Smooth muscle cell (in vitro differentiated cells): ENCODE results near the gene MACROD2. TPM values are rescaled to one million over a fixed set of nuclear protein-coding genes. Genes with fewer than 3 reads are reported as not detected.

Source experiments
- DNase-seq: peaks from one replicate; lab custom pipeline; 2025; ENCODE audit not compliant: unreplicated experiment; lab: John Stamatoyannopoulos, UW
- H2AFZ ChIP-seq: fragments of 200-600 bp; sonication (generic); 2 replicates; pipeline ENCODE4 v1.6.0; 2016; ENCODE audit warnings: antibody characterized with exemption, low read depth, mild to moderate bottlenecking
- H3F3A ChIP-seq: fragments of 200-600 bp; sonication (generic); 2 replicates; pipeline ENCODE4 v1.6.0; 2017; ENCODE audit warnings: antibody characterized with exemption, low read depth
- H3K27ac ChIP-seq: fragments of 200-600 bp; sonication (generic); 2 replicates; pipeline ENCODE4 v1.5.1; 2016; ENCODE audit warnings: low read depth, mild to moderate bottlenecking
- H3K27me3 ChIP-seq: fragments of 200-600 bp; sonication (generic); 2 replicates; pipeline ENCODE4 v1.6.1; 2016; ENCODE audit warnings: low read depth, mild to moderate bottlenecking
- H3K36me3 ChIP-seq: fragments of 200-600 bp; sonication (generic); 2 replicates; pipeline ENCODE4 v1.5.1; 2016; ENCODE audit warnings: low read depth
- H3K4me1 ChIP-seq: fragments of 200-600 bp; sonication (generic); 2 replicates; pipeline ENCODE4 v1.5.1; 2016; ENCODE audit warnings: low read depth
- H3K4me2 ChIP-seq: fragments of 200-600 bp; sonication (generic); 2 replicates; pipeline ENCODE4 v1.6.0; 2016; ENCODE audit warnings: mild to moderate bottlenecking
- H3K4me3 ChIP-seq: fragments of 200-600 bp; sonication (generic); 2 replicates; pipeline ENCODE4 v1.5.1; 2016; ENCODE audit warnings: mild to moderate bottlenecking
- H3K79me2 ChIP-seq: fragments of 200-600 bp; sonication (generic); 2 replicates; pipeline ENCODE4 v1.6.0; 2016; ENCODE audit warnings: low read depth, mild to moderate bottlenecking
- H3K9ac ChIP-seq: fragments of 200-600 bp; sonication (generic); 2 replicates; pipeline ENCODE4 v1.6.0; 2016; ENCODE audit warnings: low read depth
- H3K9me3 ChIP-seq: fragments of 200-600 bp; sonication (generic); replicated peaks from 2 replicates; pipeline ENCODE4 v1.5.1; 2016; ENCODE audit warnings: low read depth
- H4K20me1 ChIP-seq: fragments of 200-600 bp; sonication (generic); 2 replicates; pipeline ENCODE4 v1.6.0; 2016; ENCODE audit warnings: low read depth
- WGBS: methylation state at CpG from one replicate; pipeline ENCODE4 v1.1.7; 2016; ENCODE audit warnings: low lambda C conversion rate; 5-methylcytosine and 5-hydroxymethylcytosine counted together
- polyA plus RNA-seq: library from polyadenylated mRNA; unstranded; fragments of >200 nt; fragmentation: Nextera tagmentation; extraction: Ambion mirVana; gene quantifications from 2 replicates; pipeline ENCODE4 v1.2.1, GENCODE V29; 2016
- total RNA-seq: library from RNA; depleted of rRNA; stranded (reverse); fragments of >200 nt; gene quantifications from 2 replicates; pipeline ENCODE4 v1.2.3, GENCODE V29; 2014
- TF ChIP-seq, protein P1 (sequence below): fragments of 200-600 bp; sonication (generic); IDR thresholded peaks from 2 replicates; pipeline ENCODE4 v1.5.1; 2017; ENCODE audit warnings: borderline replicate concordance, mild to moderate bottlenecking, antibody characterized with exemption; ENCODE audit not compliant: insufficient read depth, poor library complexity, severe bottlenecking

The MACROD2 gene
- total and polyA plus RNA-seq, 2 experiments from 2014 or later: 0.04 to 0.32 TPM

DNA sequence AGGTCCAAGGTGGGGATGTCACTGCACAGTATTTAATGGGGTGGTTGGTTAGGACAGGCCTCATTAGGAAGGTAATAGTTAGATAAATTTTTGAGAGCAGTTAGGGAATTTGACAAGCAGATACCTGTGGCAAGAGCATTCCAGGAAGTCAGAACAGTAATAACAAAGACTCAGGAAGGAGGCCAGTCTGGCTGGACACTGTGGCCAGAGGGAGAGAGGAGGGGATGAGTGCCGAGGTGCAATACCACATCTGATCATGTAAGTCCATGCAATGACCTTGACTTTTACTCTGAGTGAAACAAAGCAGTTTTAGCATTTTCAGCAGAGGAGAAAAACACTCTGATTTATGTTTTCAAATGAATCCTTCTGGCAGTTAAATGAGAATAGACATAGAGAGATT is 1332.8 kb downstream of the MACROD2 start:
- no peak overlapping the region for H3K4me2 ChIP-seq
- H3K79me2 ChIP-seq: no peaks in the 10 kb centered on the region
- no peaks in the 10 kb centered on the region for H3F3A ChIP-seq
- no peaks in the 10 kb centered on the region for H3K9me3 ChIP-seq
- no peak overlapping the region for H3K27ac ChIP-seq
- H2AFZ ChIP-seq: no peak overlapping the region
- TF ChIP-seq, protein P1, sequence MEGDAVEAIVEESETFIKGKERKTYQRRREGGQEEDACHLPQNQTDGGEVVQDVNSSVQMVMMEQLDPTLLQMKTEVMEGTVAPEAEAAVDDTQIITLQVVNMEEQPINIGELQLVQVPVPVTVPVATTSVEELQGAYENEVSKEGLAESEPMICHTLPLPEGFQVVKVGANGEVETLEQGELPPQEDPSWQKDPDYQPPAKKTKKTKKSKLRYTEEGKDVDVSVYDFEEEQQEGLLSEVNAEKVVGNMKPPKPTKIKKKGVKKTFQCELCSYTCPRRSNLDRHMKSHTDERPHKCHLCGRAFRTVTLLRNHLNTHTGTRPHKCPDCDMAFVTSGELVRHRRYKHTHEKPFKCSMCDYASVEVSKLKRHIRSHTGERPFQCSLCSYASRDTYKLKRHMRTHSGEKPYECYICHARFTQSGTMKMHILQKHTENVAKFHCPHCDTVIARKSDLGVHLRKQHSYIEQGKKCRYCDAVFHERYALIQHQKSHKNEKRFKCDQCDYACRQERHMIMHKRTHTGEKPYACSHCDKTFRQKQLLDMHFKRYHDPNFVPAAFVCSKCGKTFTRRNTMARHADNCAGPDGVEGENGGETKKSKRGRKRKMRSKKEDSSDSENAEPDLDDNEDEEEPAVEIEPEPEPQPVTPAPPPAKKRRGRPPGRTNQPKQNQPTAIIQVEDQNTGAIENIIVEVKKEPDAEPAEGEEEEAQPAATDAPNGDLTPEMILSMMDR: no peak
- H3K4me3 ChIP-seq: no peak overlapping the region
- no peak for DNase-seq
- H4K20me1 ChIP-seq: no peaks in the 10 kb centered on the region
- H3K9ac ChIP-seq: no peak overlapping the region
- no peaks in the 10 kb centered on the region for H3K27me3 ChIP-seq
- 77% methylated on average over 1 of the region's 1 CpG for WGBS
- no peaks in the 10 kb centered on the region for H3K36me3 ChIP-seq
- H3K4me1 ChIP-seq: no peaks in the 10 kb centered on the region

DNA sequence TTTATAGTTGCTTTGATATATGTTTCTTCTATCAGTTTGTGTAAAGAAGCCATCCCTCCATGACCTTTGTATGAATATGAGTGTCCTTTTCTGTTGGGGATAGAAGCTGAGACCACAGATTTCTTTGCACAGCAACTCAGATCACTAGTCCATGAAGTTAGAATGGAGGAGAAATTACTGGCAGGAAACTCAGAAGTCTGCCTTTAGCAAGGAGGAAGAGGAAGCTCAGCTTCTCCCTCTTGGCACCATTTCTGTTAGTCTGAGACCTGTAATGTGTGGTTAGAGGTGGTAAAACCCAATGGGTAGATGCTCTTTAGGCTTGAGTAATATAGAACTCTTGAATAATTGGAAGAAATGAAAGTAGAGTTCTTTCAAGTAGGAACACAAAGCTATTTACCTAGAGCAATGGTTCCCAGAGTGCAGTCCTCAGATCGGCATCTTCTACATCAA is 1337.4 kb downstream of the MACROD2 start:
- Histone ChIP-seq H2AFZ (no peak overlapping the region), H3K9me3 (no peaks in the 10 kb centered on the region), H3K27ac (no peak overlapping the region), H3F3A (no peaks in the 10 kb centered on the region), H3K27me3 (no peaks in the 10 kb centered on the region), H3K4me2 (no peak overlapping the region), H3K4me3 (no peak overlapping the region), H3K4me1 (no peaks in the 10 kb centered on the region), H3K79me2 (no peaks in the 10 kb centered on the region), H4K20me1 (no peaks in the 10 kb centered on the region), H3K36me3 (no peaks in the 10 kb centered on the region), H3K9ac (no peak overlapping the region)
- TF ChIP-seq, protein P1: no peak
- 100% methylated on average over 1 of the region's 1 CpG for WGBS
- DNase-seq: no peak

DNA sequence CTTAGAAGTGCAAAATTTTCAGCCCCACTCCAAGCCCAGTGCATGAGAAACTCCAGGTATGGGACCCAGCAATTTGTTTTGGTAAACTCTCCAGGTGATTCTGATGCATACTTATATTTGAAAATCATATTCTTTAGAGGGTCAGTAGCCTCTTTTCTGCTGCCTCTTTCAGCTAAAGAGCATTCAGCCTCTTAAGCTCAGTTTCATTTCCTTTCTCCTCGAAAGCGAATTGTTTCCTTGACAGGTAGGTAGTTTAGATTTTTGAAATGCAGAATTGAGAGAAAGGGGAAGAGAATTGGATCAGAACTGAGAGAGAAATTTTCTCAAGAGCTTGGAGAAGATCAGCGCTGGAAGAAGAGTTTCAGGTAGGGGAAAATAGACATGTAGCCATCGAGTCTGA is 1337.9 kb downstream of the MACROD2 start:
- H4K20me1 ChIP-seq: no peaks in the 10 kb centered on the region
- DNase-seq: no peak
- H3K27me3 ChIP-seq: no peaks in the 10 kb centered on the region
- H3K9ac ChIP-seq: no peak overlapping the region
- no peaks in the 10 kb centered on the region for H3K79me2 ChIP-seq
- WGBS: 83% methylated on average over 4 of the region's 4 CpGs
- no peak overlapping the region for H3K27ac ChIP-seq
- H3F3A ChIP-seq: no peaks in the 10 kb centered on the region
- H3K4me2 ChIP-seq: no peak overlapping the region
- no peak overlapping the region for H3K4me3 ChIP-seq
- H2AFZ ChIP-seq: no peak overlapping the region
- no peaks in the 10 kb centered on the region for H3K36me3 ChIP-seq
- TF ChIP-seq, protein P1: no peak
- no peaks in the 10 kb centered on the region for H3K9me3 ChIP-seq
- H3K4me1 ChIP-seq: no peaks in the 10 kb centered on the region

DNA sequence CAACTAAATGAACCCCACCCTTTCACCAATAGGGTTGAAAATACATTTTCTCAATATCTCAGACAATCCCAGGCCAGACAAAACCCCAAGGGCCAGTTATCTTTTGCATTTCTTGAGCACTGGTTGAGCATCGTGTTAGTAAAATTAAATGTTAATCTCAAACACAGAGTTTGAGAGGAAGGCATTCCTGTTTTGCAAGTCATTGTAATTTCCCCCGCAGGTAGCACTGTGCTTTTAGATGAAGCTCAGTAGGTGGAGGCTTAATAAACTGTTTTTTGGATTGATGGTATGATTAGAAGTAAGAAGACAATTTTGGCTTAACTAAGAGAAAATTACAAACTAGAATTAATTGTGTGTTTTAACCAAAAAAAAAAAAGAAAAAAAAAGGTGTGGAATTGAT is 1340.7 kb downstream of the MACROD2 start:
- Histone ChIP-seq H3F3A (no peaks in the 10 kb centered on the region), H3K4me2 (no peak overlapping the region), H3K4me3 (no peak overlapping the region), H3K4me1 (no peaks in the 10 kb centered on the region), H3K27ac (no peak overlapping the region), H4K20me1 (no peaks in the 10 kb centered on the region), H3K27me3 (no peaks in the 10 kb centered on the region), H3K79me2 (no peaks in the 10 kb centered on the region), H3K9ac (no peak overlapping the region), H3K36me3 (no peaks in the 10 kb centered on the region), H3K9me3 (no peaks in the 10 kb centered on the region), H2AFZ (no peak overlapping the region)
- DNase-seq: no peak
- 33% methylated on average over 2 of the region's 2 CpGs for WGBS
- TF ChIP-seq, protein P1: no peak
